Measurements from ENCODE around the gene DYNLT5.
"Not testable (repeated sequence)": the region's sequence is repeated elsewhere in the genome, so short reads cannot be mapped to it uniquely, and the experiment has no call there.

The DYNLT5 gene

GRCh38 chr1:66750577-66750976 is 1.7 kb upstream of the DYNLT5 start:
- no peak for DNase-seq (ENCODE audit: low read depth)

GRCh38 chr1:66751160-66751559 is 1.1 kb upstream of the DYNLT5 start:
- no peak for DNase-seq (ENCODE audit: low read depth)

DNA sequence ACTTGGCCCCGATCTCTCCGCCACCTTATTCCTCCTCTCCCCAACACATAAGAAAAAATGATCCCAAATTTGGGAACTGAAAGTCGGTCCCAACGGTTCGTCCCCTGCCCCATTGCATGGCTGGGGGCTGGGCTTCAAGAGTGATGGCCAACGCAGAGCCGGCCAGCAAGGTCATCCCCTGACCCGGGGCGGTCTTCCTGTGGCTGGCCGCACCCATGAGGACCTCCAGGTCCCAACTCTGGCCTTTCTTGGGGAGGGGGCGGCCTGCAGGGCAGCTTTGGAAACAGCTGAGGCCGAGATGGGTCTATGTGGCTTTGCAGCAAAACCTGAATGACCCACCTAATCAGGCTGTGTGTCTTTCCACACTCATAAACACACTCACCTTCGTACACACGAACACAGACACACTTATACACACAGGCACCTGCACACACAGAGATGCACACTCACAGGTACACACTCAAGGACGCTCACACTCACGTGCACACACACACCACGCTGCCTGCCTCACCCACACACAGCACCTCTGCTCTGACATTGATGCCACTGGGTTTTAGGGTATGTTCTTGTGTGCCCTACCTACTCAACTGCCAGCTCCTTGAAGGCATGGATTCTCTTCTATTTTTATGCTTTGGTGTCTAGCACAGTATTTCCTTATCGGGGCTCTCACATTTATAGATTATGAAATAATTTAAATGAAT is 562 bp downstream of the DYNLT5 start:
- DNase-seq (ENCODE audit: low read depth): no peak

GRCh38 chr1:66757722-66758240 is 5.5 kb downstream of the DYNLT5 start:
- no peak for DNase-seq (ENCODE audit: low read depth)

DNA sequence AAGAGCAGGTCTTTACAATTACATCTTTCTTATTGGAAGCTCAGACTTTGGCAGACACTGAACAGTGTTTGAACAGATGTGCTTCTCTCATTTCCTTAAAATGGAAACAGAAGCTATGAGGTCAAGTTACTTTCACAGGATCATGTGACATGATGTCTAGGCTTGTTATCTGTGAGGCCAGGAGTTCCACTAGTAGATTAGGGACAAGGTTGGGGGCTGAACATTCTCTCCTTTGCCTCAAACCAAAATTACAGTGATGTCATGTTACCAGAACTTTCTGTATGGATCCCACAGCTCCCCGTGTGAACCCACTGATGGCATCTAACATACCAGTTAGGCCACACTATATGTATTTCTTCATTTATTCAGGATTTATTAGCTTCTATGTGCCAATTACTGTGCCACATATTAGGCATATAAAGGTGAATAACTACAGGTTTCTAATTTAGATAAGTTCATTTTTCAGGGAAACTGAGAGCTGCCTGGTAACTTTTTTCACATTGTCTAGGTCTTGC is 6.0 kb downstream of the DYNLT5 start:
- no peak for DNase-seq (ENCODE audit: low read depth)

GRCh38 chr1:66760506-66760905 is 8.2 kb downstream of the DYNLT5 start:
- DNase-seq (ENCODE audit: low read depth): no peak

DNA sequence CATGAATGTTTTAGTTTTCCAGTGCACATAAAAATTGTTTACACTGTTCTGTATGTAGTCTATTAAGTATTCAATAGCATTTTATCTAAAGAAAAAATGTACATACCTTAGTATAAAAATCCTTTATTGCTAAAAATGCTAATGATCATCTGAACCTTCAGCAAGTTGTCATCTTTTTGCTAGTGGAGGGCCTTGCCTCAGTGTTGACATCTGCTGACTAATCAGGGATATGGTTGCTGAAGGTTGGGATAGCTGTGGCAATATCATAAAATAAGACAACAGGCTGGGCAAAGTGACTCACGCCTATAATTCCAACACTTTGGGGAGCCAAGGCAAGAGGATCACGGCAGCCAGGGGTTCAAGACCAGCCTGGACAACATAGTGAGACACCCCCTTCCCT is 9.0 kb downstream of the DYNLT5 start:
- DNase-seq (ENCODE audit: low read depth): no peak

GRCh38 chr1:66764994-66765578 is 12.8 kb downstream of the DYNLT5 start:
- DNase-seq (ENCODE audit: low read depth): peak; percentile 36

GRCh38 chr1:66767626-66768025 is 15.4 kb downstream of the DYNLT5 start:
- no peak for DNase-seq (ENCODE audit: low read depth)

GRCh38 chr1:66768965-66769364 is 16.7 kb downstream of the DYNLT5 start:
- no peak for DNase-seq (ENCODE audit: low read depth)

DNA sequence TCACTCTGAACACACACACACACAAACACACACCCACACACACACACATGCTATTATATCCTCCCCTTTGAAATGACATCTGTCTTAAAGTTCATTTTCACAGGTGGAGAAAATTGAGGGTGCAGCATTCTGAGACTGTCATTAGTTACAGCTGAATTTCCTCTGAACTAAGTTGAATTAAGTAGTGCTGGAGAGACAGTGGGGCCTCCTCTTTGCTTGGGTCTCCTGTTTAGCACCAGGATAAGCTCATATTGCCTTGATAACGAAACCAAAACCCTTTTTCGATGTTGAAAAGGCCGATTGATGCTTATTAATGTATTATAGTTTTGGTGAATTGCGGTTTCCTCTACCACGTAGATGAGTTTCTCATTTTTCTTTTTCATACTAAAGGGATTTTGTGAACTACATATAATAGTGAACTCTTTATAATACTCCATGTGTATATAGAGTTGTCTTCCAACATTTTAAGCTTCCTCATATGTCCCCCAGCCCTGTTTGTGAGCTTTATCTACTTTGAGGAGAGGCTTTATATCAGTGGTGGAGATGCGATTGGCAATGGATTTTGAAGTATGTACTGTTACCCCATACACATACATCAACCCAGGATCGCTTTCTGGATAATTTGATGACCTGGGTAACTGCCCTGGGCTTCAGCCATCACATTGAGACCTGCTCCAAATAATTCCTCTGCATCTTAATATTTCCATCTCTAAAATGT is 17.4 kb downstream of the DYNLT5 start:
- DNase-seq (ENCODE audit: low read depth): no peak

- no peak for DNase-seq (ENCODE audit: low read depth)
These were observed 18.0 kb downstream of the DYNLT5 start for GRCh38 chr1:66770240-66770639.

GRCh38 chr1:66770694-66771093 is 18.4 kb downstream of the DYNLT5 start:
- no peak for DNase-seq (ENCODE audit: low read depth)

GRCh38 chr1:66773227-66773626 is 21.0 kb downstream of the DYNLT5 start:
- DNase-seq (ENCODE audit: low read depth): no peak

- no peak for DNase-seq (ENCODE audit: low read depth)
These were observed 22.2 kb downstream of the DYNLT5 start for GRCh38 chr1:66774438-66774837.

DNA sequence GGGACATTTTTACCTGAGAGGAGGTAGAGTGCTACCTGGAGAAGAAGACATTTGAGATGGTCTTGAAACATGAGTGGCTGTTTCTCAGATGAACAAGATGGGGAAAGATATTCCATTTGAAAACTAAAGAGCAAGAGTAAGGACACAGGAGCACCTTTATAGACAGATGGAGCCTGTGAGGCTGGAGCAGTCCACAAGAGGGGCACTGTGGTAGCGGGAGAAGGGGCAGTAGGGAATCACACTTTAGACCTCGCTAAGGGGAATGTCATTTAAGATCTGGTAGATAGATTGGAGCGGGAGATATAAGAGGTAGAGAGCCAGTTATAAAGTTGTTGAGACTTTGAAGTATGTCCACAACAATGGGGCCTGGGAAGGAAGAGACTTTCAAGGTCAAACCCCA is 23.4 kb downstream of the DYNLT5 start:
- DNase-seq (ENCODE audit: low read depth): no peak

DNA sequence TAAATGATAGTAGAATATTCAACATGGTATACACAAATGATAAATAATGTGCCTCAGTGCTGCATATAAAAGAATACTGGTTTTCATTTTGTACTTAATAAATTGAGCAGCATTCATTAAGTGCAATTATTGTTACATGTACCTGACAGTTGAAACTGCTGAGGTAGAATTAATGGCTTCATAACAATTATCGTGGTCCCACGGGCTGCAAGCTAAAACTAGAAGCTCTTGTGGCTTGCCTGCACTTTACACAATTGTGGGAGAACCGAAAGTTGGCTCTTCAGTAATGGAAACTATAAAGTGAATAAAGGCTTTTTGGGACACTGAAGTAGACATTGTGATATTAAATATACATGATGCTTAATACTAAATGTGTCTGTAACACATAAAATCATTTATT is 25.6 kb downstream of the DYNLT5 start:
- DNase-seq (ENCODE audit: low read depth): no peak

- no peak for DNase-seq (ENCODE audit: low read depth)
These were observed 26.0 kb downstream of the DYNLT5 start for GRCh38 chr1:66778266-66778665.

DNA sequence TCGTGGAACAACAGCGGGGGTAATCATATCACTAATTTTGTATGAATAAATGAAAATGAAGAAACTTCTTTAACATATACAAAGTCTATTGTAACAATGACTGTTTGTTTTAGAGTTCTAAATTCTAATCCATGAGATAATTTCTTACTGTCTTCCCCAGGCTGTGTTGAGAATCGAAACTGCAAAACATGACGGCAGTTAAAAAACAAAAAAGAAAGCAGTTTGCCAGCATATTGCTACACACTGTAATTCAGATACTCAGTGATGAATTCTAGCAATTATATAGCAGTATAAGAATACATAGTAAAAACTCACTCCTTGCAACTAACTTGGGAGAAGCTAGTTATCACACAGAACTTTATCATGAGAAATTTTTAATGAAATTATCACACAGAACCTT is 26.7 kb downstream of the DYNLT5 start:
- DNase-seq (ENCODE audit: low read depth): no peak

DNA sequence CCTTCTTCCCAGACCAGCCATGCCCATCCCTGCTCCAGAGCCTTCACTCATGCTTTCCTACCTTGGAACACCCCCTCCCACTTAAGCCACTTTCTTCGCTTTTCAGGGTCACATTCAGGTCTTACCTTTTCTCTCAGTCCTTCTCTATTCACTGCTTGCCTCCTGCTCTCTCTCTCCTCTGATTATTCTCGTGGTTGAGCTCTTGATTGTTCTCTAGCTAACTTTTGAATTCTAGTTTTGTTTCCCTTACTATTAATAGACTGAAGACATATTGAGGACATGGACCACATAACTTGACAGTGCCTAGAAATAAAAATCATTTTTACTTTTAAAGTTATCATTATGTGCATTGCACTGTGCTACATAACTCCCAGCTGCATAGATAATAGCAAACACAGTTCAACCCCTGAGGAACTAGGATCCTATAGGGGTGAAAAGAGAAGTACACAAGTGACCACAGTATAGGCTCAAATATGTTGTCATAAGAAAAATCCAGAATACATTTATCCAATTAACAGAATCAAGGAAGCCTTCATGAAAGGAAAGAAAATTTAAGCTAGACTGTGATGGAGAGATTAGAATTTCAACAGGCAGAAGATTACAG is 27.3 kb downstream of the DYNLT5 start:
- no peak for DNase-seq (ENCODE audit: low read depth)

- not testable (repeated sequence) for DNase-seq (ENCODE audit: low read depth)
These were observed 33.5 kb downstream of the DYNLT5 start for GRCh38 chr1:66785800-66786199.

DNA sequence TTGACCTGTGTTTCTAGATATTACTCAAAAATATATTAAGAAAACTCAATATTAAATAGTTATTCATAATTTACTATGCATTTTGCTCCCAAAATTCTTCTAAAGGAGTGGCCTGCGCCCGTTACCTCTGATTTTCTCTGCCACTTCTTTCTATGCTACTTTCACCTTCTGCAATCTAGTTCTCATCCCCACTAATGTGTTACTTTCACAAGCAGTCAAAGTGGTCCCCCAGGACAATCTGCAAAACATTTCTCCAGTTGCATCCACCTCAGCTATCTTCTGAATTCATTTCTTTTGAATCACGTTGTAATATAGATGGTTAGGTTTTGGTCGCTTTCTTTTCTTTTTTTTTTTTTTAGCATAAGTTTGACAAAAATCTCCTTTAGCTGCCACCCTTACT is 35.4 kb downstream of the DYNLT5 start:
- DNase-seq (ENCODE audit: low read depth): no peak
